Measurements from ENCODE around the gene CCDC106. TPM values are rescaled to one million over a fixed set of nuclear protein-coding genes. Genes with fewer than 3 reads are reported as not detected.
A peak's percentile ranks its signal among the peaks of the same experiment; 100 is the strongest.

The CCDC106 gene
- total RNA-seq, 1 donor: 8.5 TPM

GRCh38 chr19:55641426-55642152, 6.4 kb upstream of the CCDC106 start:
- peak; percentile 39 for DNase-seq (ENCODE audit: low read depth)
- peak overlapping the region; percentile 75 for H3K4me3 ChIP-seq (ENCODE audit: low read depth, low read length)
- TF ChIP-seq, protein P1, sequence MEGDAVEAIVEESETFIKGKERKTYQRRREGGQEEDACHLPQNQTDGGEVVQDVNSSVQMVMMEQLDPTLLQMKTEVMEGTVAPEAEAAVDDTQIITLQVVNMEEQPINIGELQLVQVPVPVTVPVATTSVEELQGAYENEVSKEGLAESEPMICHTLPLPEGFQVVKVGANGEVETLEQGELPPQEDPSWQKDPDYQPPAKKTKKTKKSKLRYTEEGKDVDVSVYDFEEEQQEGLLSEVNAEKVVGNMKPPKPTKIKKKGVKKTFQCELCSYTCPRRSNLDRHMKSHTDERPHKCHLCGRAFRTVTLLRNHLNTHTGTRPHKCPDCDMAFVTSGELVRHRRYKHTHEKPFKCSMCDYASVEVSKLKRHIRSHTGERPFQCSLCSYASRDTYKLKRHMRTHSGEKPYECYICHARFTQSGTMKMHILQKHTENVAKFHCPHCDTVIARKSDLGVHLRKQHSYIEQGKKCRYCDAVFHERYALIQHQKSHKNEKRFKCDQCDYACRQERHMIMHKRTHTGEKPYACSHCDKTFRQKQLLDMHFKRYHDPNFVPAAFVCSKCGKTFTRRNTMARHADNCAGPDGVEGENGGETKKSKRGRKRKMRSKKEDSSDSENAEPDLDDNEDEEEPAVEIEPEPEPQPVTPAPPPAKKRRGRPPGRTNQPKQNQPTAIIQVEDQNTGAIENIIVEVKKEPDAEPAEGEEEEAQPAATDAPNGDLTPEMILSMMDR (IDR thresholded peaks at IDR 0.05; ENCODE audit: insufficient read depth, low read length): no peak

DNA sequence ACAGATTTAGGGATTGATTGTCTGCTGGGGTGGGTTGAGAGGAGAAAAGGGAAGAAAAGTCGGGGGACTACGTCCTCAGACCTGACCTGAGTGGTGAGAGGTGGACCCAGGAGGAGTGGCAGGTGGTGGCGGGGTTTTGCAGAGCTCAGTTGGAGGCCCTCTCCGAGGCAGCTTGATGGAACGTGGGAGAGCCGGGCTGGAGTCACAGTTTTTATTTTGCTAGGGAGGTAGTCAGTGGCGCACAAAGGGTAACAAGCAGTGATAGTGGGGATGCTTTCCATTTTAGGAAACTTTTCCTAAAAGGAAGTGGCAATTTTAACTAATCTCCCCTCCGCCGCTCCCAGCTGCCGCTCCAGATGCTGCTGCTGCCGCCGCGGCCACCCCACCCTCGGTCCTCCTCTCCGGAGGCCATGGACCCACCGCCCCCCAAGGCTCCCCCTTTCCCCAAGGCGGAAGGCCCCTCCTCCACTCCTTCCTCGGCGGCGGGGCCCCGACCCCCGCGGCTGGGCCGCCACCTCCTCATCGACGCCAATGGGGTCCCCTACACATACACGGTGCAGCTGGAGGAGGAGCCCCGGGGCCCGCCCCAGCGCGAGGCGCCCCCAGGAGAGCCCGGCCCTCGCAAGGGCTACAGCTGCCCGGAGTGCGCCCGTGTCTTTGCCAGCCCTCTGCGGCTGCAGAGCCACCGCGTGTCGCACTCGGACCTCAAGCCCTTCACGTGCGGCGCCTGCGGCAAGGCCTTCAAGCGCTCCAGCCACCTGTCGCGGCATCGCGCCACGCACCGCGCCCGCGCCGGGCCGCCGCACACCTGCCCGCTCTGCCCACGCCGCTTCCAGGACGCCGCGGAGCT, 5.6 kb upstream of the CCDC106 start:
- TF ChIP-seq, protein P1 (IDR thresholded peaks at IDR 0.05; ENCODE audit: insufficient read depth, low read length): no peak
- DNase-seq (ENCODE audit: low read depth): peak; percentile 44
- H3K4me3 ChIP-seq (ENCODE audit: low read depth, low read length): peak overlapping the region; percentile 75

- TF ChIP-seq, protein P1 (IDR thresholded peaks at IDR 0.05; ENCODE audit: insufficient read depth, low read length): no peak
- peak; percentile 76 for DNase-seq (ENCODE audit: low read depth)
Measured at GRCh38 chr19:55643003-55643886, 4.8 kb upstream of the CCDC106 start, which contains the start of gene ZNF581. TSS of gene ZNF581 (plus strand) at chr19:55643649. CDS start at chr19:55644572, 923 bp downstream.

DNA sequence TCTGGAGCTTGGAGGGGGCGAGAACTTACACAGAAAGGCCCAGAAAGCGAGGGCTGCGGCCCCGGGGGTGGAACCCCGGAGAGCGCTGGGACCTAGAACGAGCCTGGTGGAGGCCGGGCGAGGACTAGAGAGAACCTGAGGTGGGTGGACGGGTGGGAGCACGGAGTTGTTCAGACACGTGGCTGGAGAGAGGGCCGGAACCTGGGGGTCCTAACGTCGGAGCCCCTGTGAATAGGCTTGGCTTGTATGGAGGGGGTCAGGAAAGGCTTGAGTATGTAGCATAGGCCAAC, 4.2 kb upstream of the CCDC106 start:
- DNase-seq (ENCODE audit: low read depth): no peak
- peak overlapping the region; percentile 75 for H3K4me3 ChIP-seq (ENCODE audit: low read depth, low read length)
- TF ChIP-seq, protein P1 (IDR thresholded peaks at IDR 0.05; ENCODE audit: insufficient read depth, low read length): no peak

More at GRCh38 chr19:55643003-55643886, 4.8 kb upstream of the CCDC106 start, which contains the start of gene ZNF581:
- H3K4me3 ChIP-seq (ENCODE audit: low read depth, low read length): peak within 1 kb of the TSS; percentile 75

- DNase-seq (ENCODE audit: low read depth): no peak
- TF ChIP-seq, protein P1 (IDR thresholded peaks at IDR 0.05; ENCODE audit: insufficient read depth, low read length): no peak
- peak overlapping the region; percentile 75 for H3K4me3 ChIP-seq (ENCODE audit: low read depth, low read length)
Measured at GRCh38 chr19:55644191-55644833, 3.7 kb upstream of the CCDC106 start.

Data from fibroblast of the aortic adventitia (primary cell).